ENCODE measurements around the gene FTCDNL1.

DNA sequence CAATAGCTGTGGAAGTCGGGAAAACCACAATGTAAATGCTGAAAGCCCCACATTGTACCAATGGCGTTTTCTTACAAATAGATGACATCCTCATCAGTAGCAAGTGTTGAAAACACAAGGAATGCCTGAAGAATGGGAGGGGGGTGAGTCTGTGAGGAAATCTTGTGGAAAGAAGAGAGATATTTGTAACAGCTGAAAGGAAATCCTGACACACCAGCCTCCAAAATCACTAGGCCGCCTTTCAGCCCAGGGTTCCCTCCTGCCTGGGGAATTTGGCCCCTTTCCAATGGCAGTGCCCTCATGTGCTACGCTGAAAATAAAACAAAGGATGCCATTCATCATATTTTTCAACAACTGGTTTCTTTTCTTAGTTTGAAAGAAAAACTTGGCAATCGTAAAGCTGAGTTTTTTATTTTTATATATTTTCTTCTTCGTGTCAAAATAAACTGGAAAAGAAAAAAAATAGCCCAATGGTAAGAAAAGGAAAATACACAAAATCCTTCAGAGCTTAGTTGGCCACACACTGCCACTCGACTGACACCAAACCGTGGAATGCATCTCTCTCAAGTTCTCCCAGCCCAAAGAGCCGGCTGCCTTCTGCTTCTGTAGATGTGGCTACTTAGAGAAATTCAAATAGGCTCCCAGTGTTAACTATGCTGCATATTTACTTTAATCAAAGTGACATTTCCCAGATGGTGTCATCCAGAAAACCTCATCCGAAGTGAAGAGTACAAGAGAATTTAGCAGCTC, 52.0 kb downstream of the FTCDNL1 start:
- TF ChIP-seq, protein P1, sequence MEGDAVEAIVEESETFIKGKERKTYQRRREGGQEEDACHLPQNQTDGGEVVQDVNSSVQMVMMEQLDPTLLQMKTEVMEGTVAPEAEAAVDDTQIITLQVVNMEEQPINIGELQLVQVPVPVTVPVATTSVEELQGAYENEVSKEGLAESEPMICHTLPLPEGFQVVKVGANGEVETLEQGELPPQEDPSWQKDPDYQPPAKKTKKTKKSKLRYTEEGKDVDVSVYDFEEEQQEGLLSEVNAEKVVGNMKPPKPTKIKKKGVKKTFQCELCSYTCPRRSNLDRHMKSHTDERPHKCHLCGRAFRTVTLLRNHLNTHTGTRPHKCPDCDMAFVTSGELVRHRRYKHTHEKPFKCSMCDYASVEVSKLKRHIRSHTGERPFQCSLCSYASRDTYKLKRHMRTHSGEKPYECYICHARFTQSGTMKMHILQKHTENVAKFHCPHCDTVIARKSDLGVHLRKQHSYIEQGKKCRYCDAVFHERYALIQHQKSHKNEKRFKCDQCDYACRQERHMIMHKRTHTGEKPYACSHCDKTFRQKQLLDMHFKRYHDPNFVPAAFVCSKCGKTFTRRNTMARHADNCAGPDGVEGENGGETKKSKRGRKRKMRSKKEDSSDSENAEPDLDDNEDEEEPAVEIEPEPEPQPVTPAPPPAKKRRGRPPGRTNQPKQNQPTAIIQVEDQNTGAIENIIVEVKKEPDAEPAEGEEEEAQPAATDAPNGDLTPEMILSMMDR (IDR thresholded peaks at IDR 0.05 in 4 of 5, conservative IDR thresholded peaks at IDR 0.05 in 1 of 5) = no peak
- no peak for TF ChIP-seq POLR2A (IDR thresholded peaks at IDR 0.05)
